ENCODE data around the gene C10orf62. TPM values are rescaled to one million over a fixed set of nuclear protein-coding genes. Genes with fewer than 3 reads are reported as not detected.

Gene C10orf62
- total and polyA plus RNA-seq, 2 of the 13 experiments (the other 11 are each of a cell fraction or from before 2014, with no cell fraction given): 0.61 to 1.6 TPM

GRCh38 chr10:97623277-97623676, 33.8 kb downstream of the C10orf62 start:
- no peaks in the 10 kb centered on the region for H3K27me3 ChIP-seq (ENCODE audit: control insufficient read depth in 1 of 2, insufficient read depth in 2 of 2, low read length in 2 of 2)
- no peak overlapping the region for H3K4me3 ChIP-seq (replicated peaks in 1 of 3; ENCODE audit: insufficient read depth in 1 of 3, low read depth in 2 of 3, low read length in 3 of 3)
- FAIRE-seq: peak; percentile 78
- no peak overlapping the region for H3K9ac ChIP-seq (ENCODE audit: insufficient read depth, low read depth, low read length)
- ChIA-PET CTCF (ENCODE audit: low intra/inter-chr PET ratio, low total read pairs) (no interaction called here), POLR2A (interaction anchor here (0.8 kb wide), 1 partner anchor 64 kb away, joined by 3 read pairs; the partner anchor contains the start of gene AVPI1)
- H3K9me3 ChIP-seq (ENCODE audit: low read length): no peaks in the 10 kb centered on the region
- H2AFZ ChIP-seq (ENCODE audit: low read length): no peak overlapping the region
- WGBS (ENCODE audit: low lambda C conversion rate): no CpG with 5 or more reads among the region's 1 CpG
- peak; percentile 92 for ATAC-seq
- H3K4me1 ChIP-seq (ENCODE audit: insufficient read depth, low read length): peaks cover 49% of the 10 kb centered on the region
- H3K27ac ChIP-seq (ENCODE audit: extremely low read length, insufficient read depth, low read length): peak overlapping the region; percentile 24
- no TSS peak for BruUV-seq (replicated peaks)
- H3K79me2 ChIP-seq (ENCODE audit: insufficient read depth, low read length): no peaks in the 10 kb centered on the region
- H3K36me3 ChIP-seq (replicated peaks in 1 of 2; ENCODE audit: control insufficient read depth in 1 of 2, insufficient read depth in 2 of 2, low read length in 2 of 2): no peaks in the 10 kb centered on the region
- no peaks in the 10 kb centered on the region for H4K20me1 ChIP-seq (ENCODE audit: insufficient read depth, low read length)
- intact Hi-C loops (cut with micrococcal nuclease; ENCODE audit: unreplicated experiment): no loop called here
- peak; percentile 75 for DNase-seq (ENCODE audit: low spot score)
- in situ Hi-C loops (cut with HindIII; ENCODE audit: extremely low pct_ligation_motif_present, low pct_unique_long_range_greater_than_20kb): no loop called here
- H3K4me2 ChIP-seq (ENCODE audit: low read depth, low read length): peak overlapping the region; percentile 46; the same call in 1 of the 2 replicates
- 0 out of 2 replicates have a peak, but pooled peaks have one; percentile 10 for TF ChIP-seq ZNF770 (CRISPR knock-in tag; IDR thresholded peaks at IDR 0.05)
- TF ChIP-seq SKIL (CRISPR knock-in tag; IDR thresholded peaks at IDR 0.05; ENCODE audit: borderline replicate concordance): no peak
- peak; percentile 18; the same call in 1 of the 2 replicates for TF ChIP-seq THRA (CRISPR knock-in tag; IDR thresholded peaks at IDR 0.05; ENCODE audit: borderline replicate concordance)
- TF ChIP-seq HNF1A (IDR thresholded peaks at IDR 0.05; ENCODE audit: low read depth): peak; percentile 87
- peak; percentile 83; the same call in 1 of the 2 replicates for TF ChIP-seq HNF1A (CRISPR knock-in tag; IDR thresholded peaks at IDR 0.05; ENCODE audit: borderline replicate concordance)
- 0 out of 2 replicates have a peak, but pooled peaks have one; percentile 12 for TF ChIP-seq GATAD2A (CRISPR knock-in tag; IDR thresholded peaks at IDR 0.05)
- TF ChIP-seq HNF4G (IDR thresholded peaks at IDR 0.05; ENCODE audit: borderline replicate concordance, low read depth, low read length): 0 out of 2 replicates have a peak, but pooled peaks have one; percentile 11
- no peak for TF ChIP-seq HNF4G (CRISPR knock-in tag; IDR thresholded peaks at IDR 0.05; ENCODE audit: borderline replicate concordance, low read depth)
- TF ChIP-seq NFIB (CRISPR knock-in tag; IDR thresholded peaks at IDR 0.05; ENCODE audit: borderline replicate concordance): no peak
- TF ChIP-seq ZSCAN25 (CRISPR knock-in tag; IDR thresholded peaks at IDR 0.05): no peak
- TF ChIP-seq MYNN (CRISPR knock-in tag; IDR thresholded peaks at IDR 0.05; ENCODE audit: low read depth): peak; percentile 91; the same call in 1 of the 2 replicates
- 0 out of 2 replicates have a peak, but pooled peaks have one; percentile 22 for TF ChIP-seq NR2F6 (IDR thresholded peaks at IDR 0.05)
- 0 out of 2 replicates have a peak, but pooled peaks have one; percentile 13 for TF ChIP-seq NR2F6 (CRISPR knock-in tag; IDR thresholded peaks at IDR 0.05)
- TF ChIP-seq LCORL (IDR thresholded peaks at IDR 0.05): no peak
- TF ChIP-seq LCORL (CRISPR knock-in tag; IDR thresholded peaks at IDR 0.05): peak; percentile 66; the same call in 1 of the 2 replicates
